GM12878 (cell line): ENCODE results near the gene MESD. TPM values are rescaled to one million over a fixed set of nuclear protein-coding genes. Genes with fewer than 3 reads are reported as not detected.
A peak's percentile ranks its signal among the peaks of the same experiment; 100 is the strongest.

Experiments
- ATAC-seq: fragments of 200-7000 bp; cut with Tn5 transposase; 3 replicates; pipeline ENCODE4 v1.9.1; 2020; ENCODE audit warnings: mild to moderate bottlenecking, moderate library complexity
- BruUV-seq: library from RNA; stranded (reverse); fragments of 400-500 nt; replicated peaks from 2 replicates; lab custom pipeline; 2021; lab: Mats Ljungman, UMichigan
- CTCF ChIA-PET: fragments of 300-600 bp; sonication (Branson Sonifier 250); formaldehyde crosslinking; extraction: SDS; loops from one replicate; lab custom pipeline; 2021; ENCODE audit warnings: inconsistent platforms; lab: Yijun Ruan, JAX
- POLR2A ChIA-PET: fragments of 350-600 bp; formaldehyde crosslinking; extraction: SDS; loops from one replicate; lab custom pipeline; 2021; ENCODE audit warnings: inconsistent platforms; lab: Charles Lee
- RAD21 ChIA-PET: fragments of 300-600 bp; sonication (Branson Sonifier 250); formaldehyde crosslinking; loops from one replicate; lab custom pipeline; 2023; ENCODE audit warnings: antibody characterized with exemption; ENCODE audit not compliant: unreplicated experiment; lab: Charles Lee
- SMC1A ChIA-PET: fragments of 300-600 bp; sonication (Branson Sonifier 250); formaldehyde crosslinking; loops from one replicate; lab custom pipeline; 2023; ENCODE audit not compliant: unreplicated experiment, uncharacterized antibody; lab: Charles Lee
- DNase-seq: peaks from one replicate; pipeline ENCODE4 v3.0.0-alpha.2; 2011; ENCODE audit warnings: low read depth, low spot score
- FAIRE-seq: peaks from 3 replicates; lab custom pipeline; 2011; peaks lifted over from hg19 to GRCh38; lab: Jason Lieb, UNC
- H2AFZ ChIP-seq: 2 replicates; pipeline ENCODE4 v1.6.0; 2011; ENCODE audit warnings: low read depth, low read length, control low read depth; ENCODE audit not compliant: control insufficient read depth
- H3K27ac ChIP-seq: 2 replicates; pipeline ENCODE4 v1.5.1; 2011; ENCODE audit warnings: control low read depth; ENCODE audit not compliant: control insufficient read depth, insufficient read depth
- H3K27me3 ChIP-seq, 2 experiments: replicated peaks in 1 of 2; 2 replicates each; pipeline versions ENCODE4 v1.6.0 to v1.6.1; 2011; ENCODE audit warnings: low read length in 1 of 2; ENCODE audit not compliant: control insufficient read depth in 2 of 2, insufficient read depth in 2 of 2
- H3K36me3 ChIP-seq, 2 experiments: 2 replicates each; pipeline ENCODE4 v1.5.1; 2011; ENCODE audit warnings: low read length in 1 of 2; ENCODE audit not compliant: control insufficient read depth in 2 of 2, insufficient read depth in 2 of 2
- H3K4me1 ChIP-seq: 2 replicates; pipeline ENCODE4 v1.6.1; 2011; ENCODE audit warnings: mild to moderate bottlenecking, low read length, moderate library complexity, mixed read lengths; ENCODE audit not compliant: control insufficient read depth, insufficient read depth
- H3K4me2 ChIP-seq: 2 replicates; pipeline ENCODE4 v1.6.0; 2011; ENCODE audit warnings: control low read depth; ENCODE audit not compliant: control insufficient read depth, insufficient read depth
- H3K4me3 ChIP-seq: fragments of 200-600 bp; sonication (generic); 2 replicates; pipeline ENCODE4 v1.5.1; 2016
- H3K79me2 ChIP-seq: 2 replicates; pipeline ENCODE4 v1.6.0; 2011; ENCODE audit warnings: low read length; ENCODE audit not compliant: control insufficient read depth, insufficient read depth
- H3K9ac ChIP-seq: 2 replicates; pipeline ENCODE4 v1.8.0; 2011; ENCODE audit warnings: low read length, control low read depth, mixed read lengths; ENCODE audit not compliant: control insufficient read depth, insufficient read depth
- H3K9me3 ChIP-seq: replicated peaks from 3 replicates; pipeline ENCODE4 v1.5.1; 2011; ENCODE audit warnings: mild to moderate bottlenecking, low read length; ENCODE audit not compliant: control insufficient read depth, insufficient read depth
- H4K20me1 ChIP-seq: 2 replicates; pipeline ENCODE4 v1.6.0; 2011; ENCODE audit not compliant: control insufficient read depth, insufficient read depth
- EED ChIP-seq: sonication (generic); IDR thresholded peaks from 2 replicates; pipeline ENCODE4 v1.6.1; 2016; ENCODE audit warnings: antibody characterized with exemption, low read depth
- EP300 ChIP-seq, 2 experiments: fragments of 150-350 bp in 1 of 2; IDR thresholded peaks; 2 replicates each; pipeline ENCODE4 v1.6.1; 2011 to 2012; ENCODE audit warnings: low read depth in 2 of 2, low read length in 2 of 2, borderline replicate concordance in 1 of 2, improper control_type of control experiment in 1 of 2, inconsistent platforms in 1 of 2; ENCODE audit not compliant: control insufficient read depth in 1 of 2
- FOXM1 ChIP-seq: IDR thresholded peaks from 2 replicates; pipeline ENCODE4 v1.6.1; 2012; ENCODE audit warnings: low read depth, mild to moderate bottlenecking, inconsistent platforms, low read length, moderate library complexity
- IKZF2 ChIP-seq, 2 experiments: fragments of 450-650 bp; IDR thresholded peaks; 2 replicates each; pipeline ENCODE4 v1.6.1; 2017; ENCODE audit warnings: mild to moderate bottlenecking in 2 of 2, moderate library complexity in 2 of 2
- PAX8 ChIP-seq: fragments of 450-650 bp; IDR thresholded peaks from 2 replicates; pipeline ENCODE4 v1.6.1; 2017; ENCODE audit warnings: mild to moderate bottlenecking, moderate library complexity
- SIX5 ChIP-seq: IDR thresholded peaks from 2 replicates; pipeline ENCODE4 v1.6.1; 2011; ENCODE audit warnings: mild to moderate bottlenecking, low read depth, low read length, moderate library complexity; ENCODE audit not compliant: severe bottlenecking
- STAT1 ChIP-seq: fragments of 450-650 bp; conservative IDR thresholded peaks from 2 replicates; pipeline ENCODE4 v1.6.1; 2014; ENCODE audit warnings: antibody characterized with exemption, mild to moderate bottlenecking
- TCF3 ChIP-seq: IDR thresholded peaks from 2 replicates; pipeline ENCODE4 v1.6.1; 2012; ENCODE audit warnings: low read depth, mild to moderate bottlenecking, low read length, borderline replicate concordance; ENCODE audit not compliant: insufficient read depth
- WGBS: methylation state at CpG from one replicate; pipeline ENCODE4 v1.1.6; 2016; ENCODE audit warnings: low lambda C conversion rate; ENCODE audit not compliant: insufficient replicate concordance, insufficient coverage; ENCODE audit errors: missing lambda C conversion rate; 5-methylcytosine and 5-hydroxymethylcytosine counted together
- in situ Hi-C: fragments of 300-500 bp; cut with MboI; formaldehyde crosslinking; loops from 9 replicates; pipeline ENCODE4 v1.14.3; 2018; ENCODE audit warnings: mixed read lengths
- intact Hi-C: fragments of 100-400 bp; cut with micrococcal nuclease; formaldehyde crosslinking; loops from one replicate; pipeline ENCODE4 v1.14.2; 2022; ENCODE audit not compliant: unreplicated experiment
- polyA plus RNA-seq, 11 experiments: library from polyadenylated mRNA; depleted of rRNA in 4 of 11; unstranded in 6 of 11; stranded (reverse) in 5 of 11; fragments of >200 nt; fragmentation: Nextera tagmentation in 4 of 11; fragmentation: Illumina TruSeq in 1 of 11; extraction: Ambion mirVana in 4 of 11; extraction: Trizol in 1 of 11; gene quantifications; 1 replicate in 1 of 11; 2 replicates in 10 of 11; pipeline versions ENCODE4 v1.2.1 to v1.2.3, GENCODE V29; 2011 to 2016; ENCODE audit warnings: inconsistent platforms in 2 of 11, missing spikeins in 2 of 11, low read depth in 1 of 11
- total RNA-seq, 4 experiments: library from RNA; depleted of rRNA in 3 of 4; stranded (reverse); fragments of >200 nt in 3 of 4; fragmentation: Illumina TruSeq in 1 of 4; extraction: Trizol in 1 of 4; gene quantifications; 2 replicates each; pipeline versions ENCODE4 v1.2.1 to v1.2.3, GENCODE V29; 2013 to 2021

The MESD gene
- total and polyA plus RNA-seq, 10 of the 15 experiments (the other 5 are each of a cell fraction or from before 2014, with no cell fraction given) = 10.2 to 39.8 (median 20.9) TPM

DNA sequence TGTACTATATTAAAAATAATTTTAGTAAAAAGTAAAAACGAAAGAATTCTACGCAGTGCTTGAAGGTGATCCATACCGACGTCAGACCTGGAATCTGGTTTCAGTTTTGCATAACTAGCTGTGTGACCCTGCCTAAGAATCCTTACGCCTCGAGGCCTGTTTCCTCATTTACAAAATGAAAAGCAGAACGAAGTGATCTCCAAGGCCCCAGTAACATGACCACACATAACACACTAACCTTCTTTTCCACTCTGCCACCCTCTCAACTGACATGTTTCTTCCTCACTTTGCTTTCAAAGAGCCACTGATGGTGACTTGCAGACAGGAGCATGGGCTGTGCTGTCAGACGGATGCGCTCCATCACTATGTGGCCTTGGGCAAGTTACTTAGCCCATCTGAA lies 4.8 kb downstream of the MESD start:
- DNase-seq (no peak), ATAC-seq (peak; percentile 16), FAIRE-seq (no peak)
- CTCF ChIA-PET = interaction anchor here (1.2 to 4.7 kb wide), 3 partner anchors 64 to 282 kb away, joined by 3 to 27 read pairs (median 4); no protein-coding TSS in a partner anchor
- H3K9me3 ChIP-seq = no peaks in the 10 kb centered on the region
- H3K27ac ChIP-seq = peak overlapping the region; percentile 27
- H3K4me1 ChIP-seq = peaks cover 5% of the 10 kb centered on the region
- RAD21 ChIA-PET = interaction anchor here (2.4 kb wide), 1 partner anchor 281 kb away, joined by 14 read pairs; no protein-coding TSS in a partner anchor
- SMC1A ChIA-PET = interaction anchor here (3.0 kb wide), 1 partner anchor 281 kb away, joined by 11 read pairs; no protein-coding TSS in a partner anchor
- peak overlapping the region; percentile 21; the same call in 1 of the 2 replicates for H2AFZ ChIP-seq
- peaks cover 65% of the 10 kb centered on the region for H3K79me2 ChIP-seq
- 0 out of 2 replicates have a peak, but pooled peaks have one; percentile 38 for TF ChIP-seq PAX8
- TF ChIP-seq EED = peak; percentile 37; the same call in 1 of the 2 replicates
- TF ChIP-seq IKZF2 (IDR thresholded peaks at IDR 0.05) = peak; percentile 56 to 71; a peak in 2 of 4 replicates
- no peak for TF ChIP-seq STAT1
- 24% methylated on average over 9 of the region's 9 CpGs for WGBS
- H3K4me3 ChIP-seq = peak overlapping the region; percentile 26; the same call in 1 of the 2 replicates
- no peaks in the 10 kb centered on the region for H3K27me3 ChIP-seq
- H3K4me2 ChIP-seq = peak overlapping the region; percentile 88
- no TSS peak for BruUV-seq
- H3K36me3 ChIP-seq = peaks cover 0 to 8% of the 10 kb centered on the region in 2 experiments
- POLR2A ChIA-PET = interaction anchor here (0.6 to 1.3 kb wide), 2 partner anchors 17 to 35 kb away, joined by 3 to 5 read pairs; no protein-coding TSS in a partner anchor
- no peak overlapping the region; the same call in 1 of the 2 replicates for H3K9ac ChIP-seq
- no peaks in the 10 kb centered on the region for H4K20me1 ChIP-seq
- intact Hi-C loops (loop anchor here (1.0 kb wide), 1 partner anchor 38 kb away; no protein-coding TSS in a partner anchor), in situ Hi-C loops (no loop called here)

DNA sequence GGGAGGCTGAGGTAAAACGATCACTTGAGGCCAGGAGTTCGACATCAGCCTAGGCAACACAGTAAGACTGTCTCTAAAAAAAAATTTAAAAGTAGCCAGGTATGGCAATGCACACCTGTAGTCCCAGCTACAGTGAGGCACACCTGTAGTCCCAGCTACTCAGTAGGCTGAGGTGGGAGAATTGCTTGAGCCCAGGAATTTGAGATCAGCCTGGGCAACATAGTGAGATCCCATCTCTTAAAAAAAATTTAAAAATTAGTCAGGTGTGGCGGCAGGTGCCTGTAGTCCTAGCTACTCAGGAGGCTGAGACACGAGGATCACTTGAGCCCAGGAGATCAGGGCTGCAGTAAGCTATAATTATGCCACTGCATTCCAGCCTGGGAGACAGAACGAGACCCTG lies 6.8 kb downstream of the MESD start:
- SMC1A ChIA-PET = interaction anchor here (1.0 to 2.4 kb wide), 5 partner anchors 13 to 293 kb away, joined by 3 to 14 read pairs (median 3); no protein-coding TSS in a partner anchor
- Histone ChIP-seq H3K27me3 (no peaks in the 10 kb centered on the region), H3K9me3 (no peaks in the 10 kb centered on the region), H3K4me1 (peaks cover 5% of the 10 kb centered on the region), H3K4me3 (no peak overlapping the region), H3K27ac (no peak overlapping the region), H3K9ac (no peak overlapping the region), H3K79me2 (peaks cover 47% of the 10 kb centered on the region), H4K20me1 (no peaks in the 10 kb centered on the region), H3K4me2 (no peak overlapping the region), H2AFZ (no peak overlapping the region), H3K36me3 (peaks cover 0 to 10% of the 10 kb centered on the region in 2 experiments)
- DNase-seq (no peak), FAIRE-seq (no peak), ATAC-seq (no peak)
- RAD21 ChIA-PET = interaction anchor here (2.0 kb wide), 1 partner anchor 283 kb away, joined by 9 read pairs; no protein-coding TSS in a partner anchor
- 85% methylated on average over 5 of the region's 5 CpGs for WGBS
- BruUV-seq = no TSS peak
- intact Hi-C loops = no loop called here
- in situ Hi-C loops = no loop called here
- CTCF ChIA-PET = interaction anchor here (1.0 to 1.9 kb wide), 6 partner anchors 11 to 283 kb away, joined by 3 to 7 read pairs (median 4); no protein-coding TSS in a partner anchor
- POLR2A ChIA-PET = no interaction called here
- TF ChIP-seq FOXM1 (no peak), TCF3 (no peak), SIX5 (no peak), EP300 (IDR thresholded peaks at IDR 0.05; ENCODE audit: borderline replicate concordance in 1 of 2, control insufficient read depth in 1 of 2, low read depth in 2 of 2, low read length in 2 of 2) (no peak)
